ENCODE results near the gene PLEKHG3.

DNA sequence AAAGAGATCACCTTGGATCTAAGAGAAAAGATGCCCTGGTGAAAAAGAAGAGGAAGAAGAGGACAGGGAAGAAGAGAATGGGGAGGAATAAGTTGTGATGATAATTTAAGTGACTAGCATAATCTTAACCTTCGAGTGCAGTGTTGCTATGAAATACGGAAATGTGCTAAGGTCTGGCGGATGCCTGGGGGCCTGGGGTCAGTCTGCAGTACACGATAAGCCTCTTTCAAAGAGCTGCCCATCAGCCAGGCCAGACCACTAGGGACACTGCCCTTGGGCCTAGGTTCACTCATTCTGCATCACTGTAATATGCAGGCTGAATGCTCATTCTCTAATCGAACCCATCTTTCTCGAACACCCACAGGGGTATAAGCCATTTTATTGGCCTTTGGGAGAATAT is 83.4 kb downstream of the PLEKHG3 start:
- TF ChIP-seq GATA3 (IDR thresholded peaks at IDR 0.05; ENCODE audit: low read depth, low read length) (no peak), GATA2 (IDR thresholded peaks at IDR 0.05; ENCODE audit: low read depth, low read length) (no peak)

Data from SH-SY5Y (cell line).